ENCODE results near the gene RP2.

RP2 gene

DNA sequence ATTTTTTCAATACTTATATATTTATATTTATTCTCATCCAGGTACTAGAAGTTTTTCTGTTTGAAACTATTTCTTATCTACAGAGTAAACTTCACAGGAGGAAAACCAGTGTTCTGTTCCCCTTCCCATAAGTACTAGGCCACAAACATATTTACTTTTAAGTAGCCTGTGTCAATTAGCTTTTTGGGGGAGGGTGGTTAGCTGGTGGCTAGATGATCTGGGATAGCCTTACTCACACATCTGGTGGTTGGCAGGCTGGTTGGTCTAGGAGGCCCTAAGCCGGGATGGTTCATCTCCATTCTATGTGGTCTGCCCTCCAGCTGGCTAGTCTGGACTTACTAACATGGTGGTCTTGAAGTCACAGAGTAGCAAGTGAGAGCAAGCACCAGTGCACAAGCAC is 81.6 kb downstream of the RP2 start:
- Histone ChIP-seq H3K27me3 (ENCODE audit: insufficient read depth, insufficient read length) (peaks cover 11% of the 10 kb centered on the region), H3K4me3 (ENCODE audit: insufficient read length, low read depth) (no peak overlapping the region), H3K9me3 (ENCODE audit: insufficient read depth, low read length) (peaks cover 17% of the 10 kb centered on the region), H3K9ac (ENCODE audit: insufficient read length, low read depth) (no peak overlapping the region), H3K36me3 (ENCODE audit: insufficient read depth, insufficient read length, low read length) (no peaks in the 10 kb centered on the region), H3K4me1 (ENCODE audit: insufficient read depth, insufficient read length) (no peaks in the 10 kb centered on the region)
- DNase-seq (ENCODE audit: low read depth, low spot score), result no peak
- TF ChIP-seq YY1 (IDR thresholded peaks at IDR 0.05; ENCODE audit: insufficient read depth, insufficient read length), result no peak
- no peak for TF ChIP-seq SUZ12 (IDR thresholded peaks at IDR 0.05; ENCODE audit: extremely low read depth, insufficient read depth, insufficient read length)
- TF ChIP-seq ZNF274 (IDR thresholded peaks at IDR 0.05; ENCODE audit: low read depth, low read length), result no peak

DNA sequence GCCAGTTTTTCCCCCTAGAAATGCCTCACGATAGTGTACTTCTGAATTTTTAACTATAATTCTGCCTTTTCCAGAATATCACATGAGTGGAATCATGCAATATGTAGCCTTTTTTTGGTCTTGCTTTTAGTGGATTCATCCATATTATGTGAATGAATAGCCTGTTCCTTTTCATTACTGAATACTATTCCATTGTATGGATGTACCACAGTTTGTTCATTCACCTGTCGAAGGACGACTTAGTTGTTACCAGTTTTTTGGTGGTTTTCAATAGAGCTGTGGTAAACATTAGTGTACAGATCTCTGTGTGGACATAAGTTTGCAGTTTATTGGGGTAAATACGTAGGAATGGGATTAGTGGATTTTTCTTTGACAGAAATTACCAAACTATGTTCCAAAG is 83.4 kb downstream of the RP2 start:
- peaks cover 17% of the 10 kb centered on the region for H3K9me3 ChIP-seq (ENCODE audit: insufficient read depth, low read length)
- TF ChIP-seq YY1 (IDR thresholded peaks at IDR 0.05; ENCODE audit: insufficient read depth, insufficient read length), result no peak
- no peak for TF ChIP-seq SUZ12 (IDR thresholded peaks at IDR 0.05; ENCODE audit: extremely low read depth, insufficient read depth, insufficient read length)
- TF ChIP-seq ZNF274 (IDR thresholded peaks at IDR 0.05; ENCODE audit: low read depth, low read length), result no peak
- H3K4me3 ChIP-seq (ENCODE audit: insufficient read length, low read depth), result no peak overlapping the region
- H3K9ac ChIP-seq (ENCODE audit: insufficient read length, low read depth), result no peak overlapping the region
- DNase-seq (ENCODE audit: low read depth, low spot score), result no peak
- no peaks in the 10 kb centered on the region for H3K27me3 ChIP-seq (ENCODE audit: insufficient read depth, insufficient read length)
- no peaks in the 10 kb centered on the region for H3K36me3 ChIP-seq (ENCODE audit: insufficient read depth, insufficient read length, low read length)
- no peaks in the 10 kb centered on the region for H3K4me1 ChIP-seq (ENCODE audit: insufficient read depth, insufficient read length)

DNA sequence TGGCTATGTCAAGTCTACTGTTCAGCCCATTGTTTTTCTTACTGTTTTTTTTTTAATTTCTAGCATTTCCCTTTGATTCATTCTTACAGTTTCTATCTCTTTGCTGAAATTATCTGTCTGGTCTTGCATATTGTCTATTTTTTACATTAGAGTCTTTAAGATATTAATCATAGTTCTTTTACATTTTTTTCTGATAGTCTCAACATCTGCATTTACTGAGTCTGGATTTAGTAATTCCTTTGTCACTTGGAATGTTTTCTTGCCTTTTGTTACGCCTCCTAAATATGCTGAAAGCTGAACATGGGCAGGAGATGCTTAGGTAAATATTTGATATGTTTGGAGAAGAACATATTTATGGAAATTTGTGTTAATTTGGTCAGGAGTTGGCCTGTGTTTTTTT is 85.8 kb downstream of the RP2 start:
- no peak overlapping the region for H3K9ac ChIP-seq (ENCODE audit: insufficient read length, low read depth)
- no peaks in the 10 kb centered on the region for H3K36me3 ChIP-seq (ENCODE audit: insufficient read depth, insufficient read length, low read length)
- no peak for DNase-seq (ENCODE audit: low read depth, low spot score)
- no peaks in the 10 kb centered on the region for H3K4me1 ChIP-seq (ENCODE audit: insufficient read depth, insufficient read length)
- no peaks in the 10 kb centered on the region for H3K27me3 ChIP-seq (ENCODE audit: insufficient read depth, insufficient read length)
- no peak overlapping the region for H3K4me3 ChIP-seq (ENCODE audit: insufficient read length, low read depth)
- H3K9me3 ChIP-seq (ENCODE audit: insufficient read depth, low read length), result peaks cover 17% of the 10 kb centered on the region
- TF ChIP-seq YY1 (IDR thresholded peaks at IDR 0.05; ENCODE audit: insufficient read depth, insufficient read length), result no peak
- TF ChIP-seq SUZ12 (IDR thresholded peaks at IDR 0.05; ENCODE audit: extremely low read depth, insufficient read depth, insufficient read length), result no peak
- TF ChIP-seq ZNF274 (IDR thresholded peaks at IDR 0.05; ENCODE audit: low read depth, low read length), result no peak

DNA sequence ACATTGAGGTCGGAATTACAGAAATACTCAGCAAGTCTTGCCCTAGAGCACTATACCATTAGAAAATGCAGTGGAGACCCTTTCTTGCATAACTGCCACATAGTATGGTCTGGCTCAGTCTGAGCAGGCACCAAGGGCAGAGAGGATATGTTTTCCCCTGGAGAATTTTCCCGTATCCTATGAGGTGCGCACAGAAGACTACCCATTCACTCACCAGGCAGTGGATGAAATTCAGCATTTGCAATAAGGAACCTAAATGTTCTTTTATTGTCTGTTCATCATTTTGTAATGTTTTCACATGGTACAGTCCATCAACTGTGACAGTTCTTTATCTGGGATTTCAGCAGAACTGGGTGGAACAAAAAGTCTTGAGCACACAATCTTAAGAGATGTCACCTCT is 90.9 kb downstream of the RP2 start:
- TF ChIP-seq YY1 (IDR thresholded peaks at IDR 0.05; ENCODE audit: insufficient read depth, insufficient read length) (no peak), SUZ12 (IDR thresholded peaks at IDR 0.05; ENCODE audit: extremely low read depth, insufficient read depth, insufficient read length) (no peak), ZNF274 (IDR thresholded peaks at IDR 0.05; ENCODE audit: low read depth, low read length) (no peak)
- H3K9me3 ChIP-seq (ENCODE audit: insufficient read depth, low read length), result no peaks in the 10 kb centered on the region
- DNase-seq (ENCODE audit: low read depth, low spot score), result no peak
- H3K9ac ChIP-seq (ENCODE audit: insufficient read length, low read depth), result no peak overlapping the region
- H3K4me3 ChIP-seq (ENCODE audit: insufficient read length, low read depth), result no peak overlapping the region
- no peaks in the 10 kb centered on the region for H3K36me3 ChIP-seq (ENCODE audit: insufficient read depth, insufficient read length, low read length)
- no peaks in the 10 kb centered on the region for H3K27me3 ChIP-seq (ENCODE audit: insufficient read depth, insufficient read length)
- H3K4me1 ChIP-seq (ENCODE audit: insufficient read depth, insufficient read length), result no peaks in the 10 kb centered on the region

DNA sequence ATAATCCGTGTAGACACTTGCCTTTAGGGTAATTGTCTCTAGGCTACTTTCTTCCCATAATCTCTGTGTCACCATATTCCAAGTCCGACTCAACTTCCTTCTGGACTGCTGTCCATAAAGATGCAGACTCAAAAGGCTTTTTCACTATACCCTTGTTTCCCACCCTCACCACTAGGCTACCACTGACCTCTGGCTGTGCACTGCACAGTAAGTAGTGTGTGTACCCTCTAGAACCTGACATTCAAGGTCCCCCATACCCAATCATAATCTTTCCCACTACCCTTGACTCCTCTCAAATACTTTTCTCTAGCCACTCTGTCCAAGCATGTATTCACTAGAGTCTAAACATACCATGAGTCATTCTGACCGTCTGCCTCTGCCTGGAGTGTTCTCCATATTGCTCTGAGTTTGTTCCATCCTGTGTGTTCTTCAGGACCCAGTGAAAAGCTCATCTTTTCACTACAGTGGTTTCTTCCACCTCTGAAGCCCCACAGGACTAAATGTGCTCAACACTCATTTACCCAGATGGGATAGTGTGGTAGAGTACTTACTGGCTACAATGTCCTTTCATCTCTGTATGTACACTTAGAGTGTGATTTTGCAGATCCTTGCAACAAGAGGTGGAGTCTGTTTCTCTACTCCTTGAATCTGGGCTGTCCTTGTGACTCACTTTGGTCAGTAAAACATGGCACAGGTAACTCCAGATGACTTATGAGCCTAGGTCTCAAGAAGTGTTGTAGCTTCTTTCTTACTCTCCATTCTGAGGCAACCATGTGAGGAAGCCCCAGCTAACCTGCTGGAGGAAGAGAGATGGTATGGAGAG is 92.8 kb downstream of the RP2 start:
- no peaks in the 10 kb centered on the region for H3K36me3 ChIP-seq (ENCODE audit: insufficient read depth, insufficient read length, low read length)
- H3K4me1 ChIP-seq (ENCODE audit: insufficient read depth, insufficient read length), result no peaks in the 10 kb centered on the region
- no peak for DNase-seq (ENCODE audit: low read depth, low spot score)
- H3K9ac ChIP-seq (ENCODE audit: insufficient read length, low read depth), result no peak overlapping the region
- TF ChIP-seq YY1 (IDR thresholded peaks at IDR 0.05; ENCODE audit: insufficient read depth, insufficient read length) (no peak), ZNF274 (IDR thresholded peaks at IDR 0.05; ENCODE audit: low read depth, low read length) (no peak), SUZ12 (IDR thresholded peaks at IDR 0.05; ENCODE audit: extremely low read depth, insufficient read depth, insufficient read length) (no peak)
- H3K27me3 ChIP-seq (ENCODE audit: insufficient read depth, insufficient read length), result no peaks in the 10 kb centered on the region
- no peaks in the 10 kb centered on the region for H3K9me3 ChIP-seq (ENCODE audit: insufficient read depth, low read length)
- H3K4me3 ChIP-seq (ENCODE audit: insufficient read length, low read depth), result no peak overlapping the region

All from NT2/D1 (cell line).